ENCODE measurements around the gene ITGA2.

The ITGA2 gene

GRCh38 chr5:53099546-53099945, 110.4 kb downstream of the ITGA2 start:
- Histone ChIP-seq H3K27ac (replicated peaks) (no peak overlapping the region), H3K27me3 (ENCODE audit: insufficient read depth, poor library complexity, severe bottlenecking) (no peaks in the 10 kb centered on the region), H3K4me3 (replicated peaks; ENCODE audit: insufficient read depth, low read length) (no peak overlapping the region)
- DNase-seq (ENCODE audit: low read depth in 1 of 2, low spot score in 1 of 2) = no peak
- TF ChIP-seq SPI1 (IDR thresholded peaks at IDR 0.05; ENCODE audit: borderline replicate concordance, low read depth) (no peak), GABPA (IDR thresholded peaks at IDR 0.05; ENCODE audit: low read depth) (no peak), POLR2AphosphoS5 (IDR thresholded peaks at IDR 0.05; ENCODE audit: low read depth) (no peak)
- TF ChIP-seq, protein P1, sequence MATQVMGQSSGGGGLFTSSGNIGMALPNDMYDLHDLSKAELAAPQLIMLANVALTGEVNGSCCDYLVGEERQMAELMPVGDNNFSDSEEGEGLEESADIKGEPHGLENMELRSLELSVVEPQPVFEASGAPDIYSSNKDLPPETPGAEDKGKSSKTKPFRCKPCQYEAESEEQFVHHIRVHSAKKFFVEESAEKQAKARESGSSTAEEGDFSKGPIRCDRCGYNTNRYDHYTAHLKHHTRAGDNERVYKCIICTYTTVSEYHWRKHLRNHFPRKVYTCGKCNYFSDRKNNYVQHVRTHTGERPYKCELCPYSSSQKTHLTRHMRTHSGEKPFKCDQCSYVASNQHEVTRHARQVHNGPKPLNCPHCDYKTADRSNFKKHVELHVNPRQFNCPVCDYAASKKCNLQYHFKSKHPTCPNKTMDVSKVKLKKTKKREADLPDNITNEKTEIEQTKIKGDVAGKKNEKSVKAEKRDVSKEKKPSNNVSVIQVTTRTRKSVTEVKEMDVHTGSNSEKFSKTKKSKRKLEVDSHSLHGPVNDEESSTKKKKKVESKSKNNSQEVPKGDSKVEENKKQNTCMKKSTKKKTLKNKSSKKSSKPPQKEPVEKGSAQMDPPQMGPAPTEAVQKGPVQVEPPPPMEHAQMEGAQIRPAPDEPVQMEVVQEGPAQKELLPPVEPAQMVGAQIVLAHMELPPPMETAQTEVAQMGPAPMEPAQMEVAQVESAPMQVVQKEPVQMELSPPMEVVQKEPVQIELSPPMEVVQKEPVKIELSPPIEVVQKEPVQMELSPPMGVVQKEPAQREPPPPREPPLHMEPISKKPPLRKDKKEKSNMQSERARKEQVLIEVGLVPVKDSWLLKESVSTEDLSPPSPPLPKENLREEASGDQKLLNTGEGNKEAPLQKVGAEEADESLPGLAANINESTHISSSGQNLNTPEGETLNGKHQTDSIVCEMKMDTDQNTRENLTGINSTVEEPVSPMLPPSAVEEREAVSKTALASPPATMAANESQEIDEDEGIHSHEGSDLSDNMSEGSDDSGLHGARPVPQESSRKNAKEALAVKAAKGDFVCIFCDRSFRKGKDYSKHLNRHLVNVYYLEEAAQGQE (IDR thresholded peaks at IDR 0.05; ENCODE audit: insufficient replicate concordance, low read depth) = no peak
- TF ChIP-seq, protein P2, sequence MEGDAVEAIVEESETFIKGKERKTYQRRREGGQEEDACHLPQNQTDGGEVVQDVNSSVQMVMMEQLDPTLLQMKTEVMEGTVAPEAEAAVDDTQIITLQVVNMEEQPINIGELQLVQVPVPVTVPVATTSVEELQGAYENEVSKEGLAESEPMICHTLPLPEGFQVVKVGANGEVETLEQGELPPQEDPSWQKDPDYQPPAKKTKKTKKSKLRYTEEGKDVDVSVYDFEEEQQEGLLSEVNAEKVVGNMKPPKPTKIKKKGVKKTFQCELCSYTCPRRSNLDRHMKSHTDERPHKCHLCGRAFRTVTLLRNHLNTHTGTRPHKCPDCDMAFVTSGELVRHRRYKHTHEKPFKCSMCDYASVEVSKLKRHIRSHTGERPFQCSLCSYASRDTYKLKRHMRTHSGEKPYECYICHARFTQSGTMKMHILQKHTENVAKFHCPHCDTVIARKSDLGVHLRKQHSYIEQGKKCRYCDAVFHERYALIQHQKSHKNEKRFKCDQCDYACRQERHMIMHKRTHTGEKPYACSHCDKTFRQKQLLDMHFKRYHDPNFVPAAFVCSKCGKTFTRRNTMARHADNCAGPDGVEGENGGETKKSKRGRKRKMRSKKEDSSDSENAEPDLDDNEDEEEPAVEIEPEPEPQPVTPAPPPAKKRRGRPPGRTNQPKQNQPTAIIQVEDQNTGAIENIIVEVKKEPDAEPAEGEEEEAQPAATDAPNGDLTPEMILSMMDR (IDR thresholded peaks at IDR 0.05; ENCODE audit: insufficient read depth, low read length) = no peak

GRCh38 chr5:53100606-53101005, 111.5 kb downstream of the ITGA2 start:
- Histone ChIP-seq H3K4me3 (replicated peaks; ENCODE audit: insufficient read depth, low read length) (no peak overlapping the region), H3K27me3 (ENCODE audit: insufficient read depth, poor library complexity, severe bottlenecking) (no peaks in the 10 kb centered on the region), H3K27ac (replicated peaks) (no peak overlapping the region)
- TF ChIP-seq, protein P1 (IDR thresholded peaks at IDR 0.05; ENCODE audit: insufficient replicate concordance, low read depth) = no peak
- TF ChIP-seq GABPA (IDR thresholded peaks at IDR 0.05; ENCODE audit: low read depth) (no peak), POLR2AphosphoS5 (IDR thresholded peaks at IDR 0.05; ENCODE audit: low read depth) (no peak), SPI1 (IDR thresholded peaks at IDR 0.05; ENCODE audit: borderline replicate concordance, low read depth) (no peak)
- TF ChIP-seq, protein P2 (IDR thresholded peaks at IDR 0.05; ENCODE audit: insufficient read depth, low read length) = no peak
- DNase-seq (ENCODE audit: low read depth in 1 of 2, low spot score in 1 of 2) = no peak

- DNase-seq (ENCODE audit: low read depth in 1 of 2, low spot score in 1 of 2) = no peak
- TF ChIP-seq SPI1 (IDR thresholded peaks at IDR 0.05; ENCODE audit: borderline replicate concordance, low read depth) = no peak
- TF ChIP-seq, protein P1 (IDR thresholded peaks at IDR 0.05; ENCODE audit: insufficient replicate concordance, low read depth) = no peak
- no peak for TF ChIP-seq GABPA (IDR thresholded peaks at IDR 0.05; ENCODE audit: low read depth)
- TF ChIP-seq POLR2AphosphoS5 (IDR thresholded peaks at IDR 0.05; ENCODE audit: low read depth) = no peak
- TF ChIP-seq, protein P2 (IDR thresholded peaks at IDR 0.05; ENCODE audit: insufficient read depth, low read length) = no peak
- no peak overlapping the region for H3K27ac ChIP-seq (replicated peaks)
- H3K4me3 ChIP-seq (replicated peaks; ENCODE audit: insufficient read depth, low read length) = no peak overlapping the region
- H3K27me3 ChIP-seq (ENCODE audit: insufficient read depth, poor library complexity, severe bottlenecking) = no peaks in the 10 kb centered on the region
Observed at GRCh38 chr5:53105611-53106300, 116.6 kb downstream of the ITGA2 start.
